ENCODE data around the gene POLR3GL.

The POLR3GL gene

GRCh38 chr1:145995148-145995881 lies 30.8 kb downstream of the POLR3GL start:
- TF ChIP-seq Cebpa-rat (IDR thresholded peaks at IDR 0.05): no peak
- Histone ChIP-seq H3K4me2 (peak overlapping the region; percentile 84 to 98 (median 94)), H3K4me3 (peak overlapping the region; percentile 85 to 99 (median 90)), H3K36me3 (peaks cover 29 to 41% (median 35%) of the 10 kb centered on the region in 11 experiments), H3K27me3 (no peaks in the 10 kb centered on the region), H3K4me1 (peaks cover 59 to 75% (median 64%) of the 10 kb centered on the region in 10 experiments), H3K9ac (peak overlapping the region; percentile 88 to 95 (median 89)), H3K27ac (peak overlapping the region; percentile 77 to 95 (median 89)), H3K9me3 (replicated peaks in 1 of 11) (no peaks in the 10 kb centered on the region), H4K20me1 (peaks cover 28 to 57% (median 37%) of the 10 kb centered on the region in 11 experiments)

DNA sequence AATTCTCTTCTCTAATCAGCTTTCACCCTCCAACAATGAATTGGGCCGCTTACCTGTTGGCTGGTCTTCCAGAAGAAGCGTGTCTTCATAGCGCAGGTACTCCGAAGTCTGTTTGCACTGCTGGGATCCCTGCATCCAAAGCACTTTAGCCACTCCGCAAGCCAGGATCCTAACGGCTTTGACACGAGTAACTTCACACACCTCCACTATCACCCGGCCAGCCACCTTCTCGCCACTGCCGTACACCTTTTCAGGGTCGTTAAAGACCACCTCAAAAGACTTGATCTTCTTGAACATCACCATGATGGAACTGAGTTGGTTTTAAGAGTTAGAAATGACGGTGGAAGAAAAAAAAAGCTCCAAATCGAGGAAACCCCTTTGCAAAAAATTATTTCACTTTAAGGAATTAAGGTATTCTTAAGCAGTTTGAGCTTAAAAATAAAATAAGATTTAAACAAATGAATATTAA lies 31.5 kb downstream of the POLR3GL start:
- TF ChIP-seq Cebpa-rat (IDR thresholded peaks at IDR 0.05): no peak
- Histone ChIP-seq H3K4me3 (peak overlapping the region; percentile 85 to 99 (median 90)), H3K27me3 (no peaks in the 10 kb centered on the region), H3K27ac (peak overlapping the region; percentile 77 to 95 (median 89)), H3K9ac (peak overlapping the region; percentile 88 to 95 (median 89)), H3K36me3 (peaks cover 29 to 41% (median 35%) of the 10 kb centered on the region in 11 experiments), H4K20me1 (peaks cover 28 to 52% (median 37%) of the 10 kb centered on the region in 11 experiments), H3K4me2 (peak overlapping the region; percentile 84 to 98 (median 94); a peak in 21 of 22 replicates), H3K4me1 (peaks cover 59 to 69% (median 65%) of the 10 kb centered on the region in 10 experiments), H3K9me3 (replicated peaks in 1 of 11) (no peaks in the 10 kb centered on the region)

- peak within 1 kb of the TSS; percentile 84 to 98 (median 94) for H3K4me2 ChIP-seq
- H3K36me3 ChIP-seq: peaks cover 29 to 41% (median 35%) of the 10 kb centered on the region in 11 experiments
- no peak for TF ChIP-seq Cebpa-rat (IDR thresholded peaks at IDR 0.05)
- peak within 1 kb of the TSS; percentile 85 to 99 (median 90) for H3K4me3 ChIP-seq
- H4K20me1 ChIP-seq: peaks cover 28 to 47% (median 37%) of the 10 kb centered on the region in 11 experiments
- H3K4me1 ChIP-seq: peaks cover 63 to 69% (median 65%) of the 10 kb centered on the region in 10 experiments
- no peaks in the 10 kb centered on the region for H3K9me3 ChIP-seq (replicated peaks in 1 of 11)
- H3K9ac ChIP-seq: peak within 1 kb of the TSS; percentile 88 to 95 (median 89)
- H3K27me3 ChIP-seq: no peaks in the 10 kb centered on the region
- peak within 1 kb of the TSS; percentile 77 to 95 (median 89) for H3K27ac ChIP-seq
These were observed 32.0 kb downstream of the POLR3GL start, which contains the start of gene TXNIP for GRCh38 chr1:145996433-145997015. Gene TXNIP, minus strand, starts transcription at chr1:145996579. Its CDS starts 313 bp downstream, at chr1:145996266.

DNA sequence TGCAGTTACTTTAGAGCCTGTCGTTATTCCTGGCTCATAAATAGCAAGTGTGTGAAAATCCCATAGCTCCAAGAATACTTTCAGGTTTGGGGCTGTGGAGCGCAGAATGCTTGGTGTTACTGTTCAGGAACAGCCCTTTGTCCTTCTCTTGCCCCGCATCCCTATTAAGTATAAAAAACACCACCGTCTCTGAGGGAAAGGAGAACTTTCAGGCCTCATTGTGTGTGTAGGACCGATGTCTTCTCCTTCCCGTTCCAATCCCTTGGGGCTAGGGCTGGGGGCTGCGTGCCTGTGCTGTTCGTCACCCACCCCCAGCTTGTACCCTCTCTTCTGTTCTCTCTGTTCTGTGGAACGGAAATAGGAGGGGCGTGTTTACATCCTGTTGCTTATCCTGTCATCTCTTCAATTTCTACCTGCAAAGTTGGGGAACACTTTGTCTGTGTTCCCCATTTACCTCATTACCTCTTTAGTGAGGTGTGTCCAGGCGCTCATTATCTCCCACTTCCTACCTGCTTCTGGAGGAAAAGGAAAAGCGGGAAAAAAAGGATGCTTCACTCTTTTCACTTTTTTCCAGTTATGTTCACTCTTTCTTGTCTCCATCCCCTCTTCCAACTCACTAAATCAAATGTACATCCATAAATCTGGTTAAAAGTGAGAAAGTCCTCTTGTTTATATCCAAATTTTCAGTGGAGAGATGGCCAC lies 32.7 kb downstream of the POLR3GL start:
- Histone ChIP-seq H3K4me1 (peaks cover 58 to 65% (median 62%) of the 10 kb centered on the region in 10 experiments), H3K27ac (peak overlapping the region; percentile 77 to 95 (median 89)), H3K4me2 (peak overlapping the region; percentile 84 to 98 (median 94)), H4K20me1 (peaks cover 28 to 41% (median 37%) of the 10 kb centered on the region in 11 experiments), H3K36me3 (peaks cover 29 to 35% (median 32%) of the 10 kb centered on the region in 11 experiments), H3K27me3 (no peaks in the 10 kb centered on the region), H3K9ac (peak overlapping the region; percentile 88 to 95 (median 89)), H3K4me3 (peak overlapping the region; percentile 85 to 99 (median 90)), H3K9me3 (replicated peaks in 1 of 11) (no peaks in the 10 kb centered on the region)
- TF ChIP-seq Cebpa-rat (IDR thresholded peaks at IDR 0.05): no peak

DNA sequence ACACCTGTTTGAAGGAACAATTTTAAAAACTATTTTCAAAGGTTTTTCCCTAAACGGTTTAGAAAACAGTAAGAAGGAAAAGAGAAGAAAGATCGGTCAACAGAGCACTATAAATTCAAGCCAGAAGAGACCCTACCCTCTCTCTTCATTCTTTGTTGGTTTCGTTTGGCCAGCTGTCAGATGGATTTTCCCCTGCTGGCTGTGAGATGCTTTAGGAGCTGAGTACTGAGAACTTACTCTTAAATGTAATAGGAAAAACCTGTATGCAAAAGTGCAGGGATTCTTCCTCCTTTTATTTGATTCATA lies 33.2 kb downstream of the POLR3GL start:
- Histone ChIP-seq H3K36me3 (peaks cover 25 to 30% (median 27%) of the 10 kb centered on the region in 11 experiments), H3K9ac (peak overlapping the region; percentile 88 to 95 (median 89); a peak in 20 of 22 replicates), H3K9me3 (replicated peaks in 1 of 11) (no peaks in the 10 kb centered on the region), H4K20me1 (peaks cover 24 to 36% (median 33%) of the 10 kb centered on the region in 11 experiments), H3K4me3 (peak overlapping the region; percentile 85 to 99 (median 90); a peak in 19 of 20 replicates), H3K27ac (peak overlapping the region; percentile 77 to 95 (median 89)), H3K27me3 (no peaks in the 10 kb centered on the region), H3K4me1 (peaks cover 53 to 60% (median 57%) of the 10 kb centered on the region in 10 experiments), H3K4me2 (peak overlapping the region; percentile 84 to 98 (median 94))
- TF ChIP-seq Cebpa-rat (IDR thresholded peaks at IDR 0.05): no peak

GRCh38 chr1:145999321-146000024 lies 35.0 kb downstream of the POLR3GL start:
- H3K4me2 ChIP-seq: peak overlapping the region; percentile 53 to 98 (median 71)
- TF ChIP-seq Cebpa-rat (IDR thresholded peaks at IDR 0.05): no peak
- H3K4me3 ChIP-seq: no peak overlapping the region
- peaks cover 6 to 18% (median 15%) of the 10 kb centered on the region in 11 experiments; a peak in 21 of 22 replicates for H4K20me1 ChIP-seq
- H3K36me3 ChIP-seq: peaks cover 7 to 12% (median 9%) of the 10 kb centered on the region in 11 experiments
- H3K27ac ChIP-seq: peak overlapping the region; percentile 11 to 95 (median 32); a peak in 16 of 22 replicates
- H3K9me3 ChIP-seq (replicated peaks in 1 of 11): no peaks in the 10 kb centered on the region
- H3K9ac ChIP-seq: peak overlapping the region in 7 of 11 experiments; percentile 15 to 48 (median 25); a peak in 9 of 22 replicates
- H3K27me3 ChIP-seq: no peaks in the 10 kb centered on the region
- H3K4me1 ChIP-seq: peaks cover 35 to 48% (median 41%) of the 10 kb centered on the region in 10 experiments

- no peak overlapping the region for H3K4me3 ChIP-seq
- no peak overlapping the region for H3K9ac ChIP-seq
- peak overlapping the region in 8 of 11 experiments; percentile 1 to 51 (median 25); a peak in 7 of 22 replicates for H3K27ac ChIP-seq
- H3K4me1 ChIP-seq: peaks cover 38 to 57% (median 43%) of the 10 kb centered on the region in 10 experiments
- no peaks in the 10 kb centered on the region for H4K20me1 ChIP-seq
- TF ChIP-seq Cebpa-rat (IDR thresholded peaks at IDR 0.05): no peak
- peak overlapping the region in 1 of 11 experiments; percentile 17; a peak in 2 of 22 replicates for H3K4me2 ChIP-seq
- no peaks in the 10 kb centered on the region for H3K9me3 ChIP-seq (replicated peaks in 1 of 11)
- no peaks in the 10 kb centered on the region for H3K36me3 ChIP-seq
- no peaks in the 10 kb centered on the region for H3K27me3 ChIP-seq
These were observed 37.2 kb downstream of the POLR3GL start for GRCh38 chr1:146001709-146002108.
